ENCODE measurements around the gene JPT1.

JPT1 gene

GRCh38 chr17:75152523-75152921 is 1.8 kb downstream of the JPT1 start:
- Histone ChIP-seq H3K4me3 (ENCODE audit: low read depth, low read length) (peak overlapping the region; percentile 90), H3K27ac (ENCODE audit: extremely low read depth, low read depth, low read length) (no peak overlapping the region; the same call in 1 of the 2 replicates), H3K36me3 (ENCODE audit: control insufficient read depth in 2 of 2, insufficient read depth in 1 of 2, low read length in 2 of 2) (peaks cover 17 to 22% of the 10 kb centered on the region in 2 experiments), H3K4me1 (ENCODE audit: control insufficient read depth, insufficient read depth, low read length) (peaks cover 9% of the 10 kb centered on the region; the same call in 1 of the 2 replicates), H3K9me3 (ENCODE audit: control insufficient read depth, insufficient read depth, low read depth, low read length) (no peaks in the 10 kb centered on the region)
- CTCF ChIA-PET = interaction anchor here (1.1 kb wide), 1 partner anchor 21 kb away, joined by 3 read pairs; no protein-coding TSS in a partner anchor
- TF ChIP-seq ZNF223 (tag by site-specific recombination; IDR thresholded peaks at IDR 0.05) (no peak), PRDM1 (tag by site-specific recombination; IDR thresholded peaks at IDR 0.05) (peak; percentile 62), SCRT2 (tag by site-specific recombination; IDR thresholded peaks at IDR 0.05) (no peak), KLF1 (tag by site-specific recombination; IDR thresholded peaks at IDR 0.05) (no peak), ZNF558 (tag by site-specific recombination; IDR thresholded peaks at IDR 0.05) (no peak)
- POLR2A ChIA-PET = interaction anchor here (0.6 to 0.9 kb wide), 2 partner anchors 39 to 63 kb away, joined by 7 read pairs; no protein-coding TSS in a partner anchor

GRCh38 chr17:75151930-75152329 is 2.4 kb downstream of the JPT1 start:
- no peaks in the 10 kb centered on the region for H3K9me3 ChIP-seq (ENCODE audit: control insufficient read depth, insufficient read depth, low read depth, low read length)
- POLR2A ChIA-PET = interaction anchor here (0.6 to 0.7 kb wide), 3 partner anchors 11 to 1393 kb away, joined by 4 to 5 read pairs (median 5); no protein-coding TSS in a partner anchor
- TF ChIP-seq ELK4 (IDR thresholded peaks at IDR 0.05; ENCODE audit: borderline replicate concordance, low read depth, low read length) = no peak
- peak; percentile 69; the same call in 1 of the 2 replicates for TF ChIP-seq ZBTB21 (tag by site-specific recombination; IDR thresholded peaks at IDR 0.05)
- no peak for TF ChIP-seq ZNF596 (tag by site-specific recombination; IDR thresholded peaks at IDR 0.05)
- peak; percentile 89 for TF ChIP-seq ZNF629 (tag by site-specific recombination; IDR thresholded peaks at IDR 0.05)
- no peak for TF ChIP-seq WT1 (tag by site-specific recombination; IDR thresholded peaks at IDR 0.05)
- TF ChIP-seq ZFP41 (tag by site-specific recombination; IDR thresholded peaks at IDR 0.05; ENCODE audit: borderline replicate concordance) = no peak
- TF ChIP-seq ZNF610 (tag by site-specific recombination; IDR thresholded peaks at IDR 0.05; ENCODE audit: borderline replicate concordance) = no peak
- no peak for TF ChIP-seq ZNF354C (tag by site-specific recombination; IDR thresholded peaks at IDR 0.05; ENCODE audit: borderline replicate concordance, low read depth)
- TF ChIP-seq ZSCAN18 (tag by site-specific recombination; IDR thresholded peaks at IDR 0.05) = no peak
- TF ChIP-seq ZNF292 (tag by site-specific recombination; IDR thresholded peaks at IDR 0.05; ENCODE audit: borderline replicate concordance, low read depth) = no peak
- TF ChIP-seq ZNF280D (tag by site-specific recombination; IDR thresholded peaks at IDR 0.05) = no peak
- TF ChIP-seq ZNF184 (tag by site-specific recombination; IDR thresholded peaks at IDR 0.05) = 0 out of 2 replicates have a peak, but pooled peaks have one; percentile 18
- TF ChIP-seq ZNF791 (tag by site-specific recombination; IDR thresholded peaks at IDR 0.05) = no peak
- no peak for TF ChIP-seq ZBTB48 (tag by site-specific recombination; IDR thresholded peaks at IDR 0.05)
- peak; percentile 55; the same call in 1 of the 2 replicates for TF ChIP-seq ZNF366 (tag by site-specific recombination; conservative IDR thresholded peaks at IDR 0.05)
- TF ChIP-seq ATF2 (tag by site-specific recombination; IDR thresholded peaks at IDR 0.05; ENCODE audit: low read depth) = peak; percentile 99
- no peak for TF ChIP-seq ZNF416 (tag by site-specific recombination; IDR thresholded peaks at IDR 0.05)
- TF ChIP-seq ZNF747 (tag by site-specific recombination; IDR thresholded peaks at IDR 0.05) = no peak
- TF ChIP-seq PRDM10 (tag by site-specific recombination; IDR thresholded peaks at IDR 0.05) = peak; percentile 39; the same call in 1 of the 2 replicates
- CTCF ChIA-PET = interaction anchor here (1.7 kb wide), 1 partner anchor 38 kb away, joined by 6 read pairs; no protein-coding TSS in a partner anchor
- H3K4me3 ChIP-seq (ENCODE audit: low read depth, low read length) = peak overlapping the region; percentile 90; the same call in 1 of the 2 replicates
- H3K27ac ChIP-seq (ENCODE audit: extremely low read depth, low read depth, low read length) = no peak overlapping the region
- H3K36me3 ChIP-seq (ENCODE audit: control insufficient read depth in 2 of 2, insufficient read depth in 1 of 2, low read length in 2 of 2) = peaks cover 19 to 26% of the 10 kb centered on the region in 2 experiments
- H3K4me1 ChIP-seq (ENCODE audit: control insufficient read depth, insufficient read depth, low read length) = peaks cover 9% of the 10 kb centered on the region; the same call in 1 of the 2 replicates

Data from HEK293 (cell line).